Fibroblast of pulmonary artery (primary cell): ENCODE measurements around the gene ROR1.

Experiments used
- DNase-seq: peaks from one replicate; pipeline ENCODE4 v3.0.0-alpha.2; 2010; ENCODE audit warnings: low read depth
- H3K4me3 ChIP-seq: replicated peaks from 2 replicates; pipeline ENCODE4 v1.5.1; 2011; ENCODE audit warnings: low read depth, mild to moderate bottlenecking, control low read depth, low read length, moderate library complexity
- CTCF ChIP-seq: IDR thresholded peaks from 2 replicates; pipeline ENCODE4 v1.5.1; 2011; ENCODE audit warnings: mild to moderate bottlenecking, control low read depth, low read length, inconsistent platforms; ENCODE audit errors: missing control alignments

Gene ROR1

GRCh38 chr1:63861052-63861691 is 87.4 kb downstream of the ROR1 start:
- no peak overlapping the region for H3K4me3 ChIP-seq

GRCh38 chr1:63863145-63863544 is 89.3 kb downstream of the ROR1 start:
- DNase-seq = no peak
- no peak overlapping the region for H3K4me3 ChIP-seq
- no peak for TF ChIP-seq CTCF

More at GRCh38 chr1:63861052-63861691, 87.4 kb downstream of the ROR1 start:
- no peak for DNase-seq
- no peak for TF ChIP-seq CTCF

GRCh38 chr1:63864224-63864641 is 90.4 kb downstream of the ROR1 start:
- TF ChIP-seq CTCF = no peak
- DNase-seq = no peak
- no peak overlapping the region for H3K4me3 ChIP-seq

- DNase-seq = no peak
- H3K4me3 ChIP-seq = no peak overlapping the region
- no peak for TF ChIP-seq CTCF
Observed at GRCh38 chr1:63865561-63865960, 91.7 kb downstream of the ROR1 start.

- TF ChIP-seq CTCF = no peak
- no peak overlapping the region for H3K4me3 ChIP-seq
- DNase-seq = no peak
Observed at GRCh38 chr1:63866084-63866483, 92.3 kb downstream of the ROR1 start.

- TF ChIP-seq CTCF = no peak
- no peak overlapping the region for H3K4me3 ChIP-seq
- no peak for DNase-seq
Observed at GRCh38 chr1:63867429-63868176, 93.8 kb downstream of the ROR1 start.

- TF ChIP-seq CTCF = peak; percentile 8
- no peak for DNase-seq
- H3K4me3 ChIP-seq = no peak overlapping the region
Observed at GRCh38 chr1:63868268-63868781, 94.5 kb downstream of the ROR1 start.
